Measurements from ENCODE around the gene MRTO4. TPM values are rescaled to one million over a fixed set of nuclear protein-coding genes. Genes with fewer than 3 reads are reported as not detected.
A peak's percentile ranks its signal among the peaks of the same experiment; 100 is the strongest.

The MRTO4 gene
- total and polyA plus RNA-seq, 2 of the 13 experiments (the other 11 are each of a cell fraction or from before 2014, with no cell fraction given) = 28.1 to 59.2 TPM

GRCh38 chr1:19250629-19251304, 838 bp upstream of the MRTO4 start:
- Histone ChIP-seq H3K4me2 (ENCODE audit: low read depth, low read length) (peak overlapping the region; percentile 88), H3K36me3 (replicated peaks in 1 of 2; ENCODE audit: control insufficient read depth in 1 of 2, insufficient read depth in 2 of 2, low read length in 2 of 2) (peaks cover 2 to 18% of the 10 kb centered on the region in 2 experiments; a peak in 4 of 5 replicates), H3K9me3 (ENCODE audit: low read length) (no peaks in the 10 kb centered on the region), H4K20me1 (ENCODE audit: insufficient read depth, low read length) (peaks cover 4% of the 10 kb centered on the region), H3K27ac (ENCODE audit: extremely low read length, insufficient read depth, low read length) (peak overlapping the region; percentile 98), H3K27me3 (ENCODE audit: control insufficient read depth in 1 of 2, insufficient read depth in 2 of 2, low read length in 2 of 2) (no peaks in the 10 kb centered on the region; a peak in 1 of 5 replicates), H3K4me3 (replicated peaks in 1 of 3; ENCODE audit: insufficient read depth in 1 of 3, low read depth in 2 of 3, low read length in 3 of 3) (peak overlapping the region; percentile 61 to 97 (median 91)), H3K79me2 (ENCODE audit: insufficient read depth, low read length) (peaks cover 82% of the 10 kb centered on the region), H2AFZ (ENCODE audit: low read length) (no peak overlapping the region), H3K9ac (ENCODE audit: insufficient read depth, low read depth, low read length) (peak overlapping the region; percentile 92), H3K4me1 (ENCODE audit: insufficient read depth, low read length) (peaks cover 38% of the 10 kb centered on the region)
- intact Hi-C loops (cut with micrococcal nuclease; ENCODE audit: unreplicated experiment) = no loop called here
- CTCF ChIA-PET (ENCODE audit: low intra/inter-chr PET ratio, low total read pairs) = no interaction called here
- ATAC-seq (peak; percentile 33), FAIRE-seq (peak; percentile 56), DNase-seq (ENCODE audit: low spot score) (peak; percentile 18)
- POLR2A ChIA-PET = interaction anchor here (1.0 to 2.2 kb wide), 9 partner anchors 10 to 71 kb away, joined by 3 to 21 read pairs (median 6); partner anchors contain the start of genes AKR7A2 and SLC66A1
- in situ Hi-C loops (cut with HindIII; ENCODE audit: extremely low pct_ligation_motif_present, low pct_unique_long_range_greater_than_20kb) = no loop called here
- WGBS (ENCODE audit: low lambda C conversion rate) = 9% methylated on average over 13 of the region's 14 CpGs
- BruUV-seq (replicated peaks) = TSS peak; percentile 88
- TF ChIP-seq ZNF24 (IDR thresholded peaks at IDR 0.05) (peak; percentile 77; the same call in 1 of the 2 replicates), THAP8 (CRISPR knock-in tag; IDR thresholded peaks at IDR 0.05; ENCODE audit: borderline replicate concordance) (no peak), HNF4G (IDR thresholded peaks at IDR 0.05; ENCODE audit: borderline replicate concordance, low read depth, low read length) (peak; percentile 16; the same call in 1 of the 2 replicates), HNF4G (CRISPR knock-in tag; IDR thresholded peaks at IDR 0.05; ENCODE audit: borderline replicate concordance, low read depth) (no peak), RXRB (CRISPR knock-in tag; IDR thresholded peaks at IDR 0.05; ENCODE audit: borderline replicate concordance) (no peak), ZNF850 (CRISPR knock-in tag; conservative IDR thresholded peaks at IDR 0.05) (no peak), FOSL2 (CRISPR knock-in tag; IDR thresholded peaks at IDR 0.05) (no peak), MAF1 (CRISPR knock-in tag; IDR thresholded peaks at IDR 0.05; ENCODE audit: borderline replicate concordance) (no peak), ZNF609 (CRISPR knock-in tag; IDR thresholded peaks at IDR 0.05; ENCODE audit: borderline replicate concordance) (no peak), MNT (IDR thresholded peaks at IDR 0.05) (no peak), ZNF138 (CRISPR knock-in tag; IDR thresholded peaks at IDR 0.05; ENCODE audit: low read depth) (0 out of 2 replicates have a peak, but pooled peaks have one; percentile 21), SNAPC5 (CRISPR knock-in tag; IDR thresholded peaks at IDR 0.05; ENCODE audit: borderline replicate concordance) (no peak)
- TF ChIP-seq, protein P1, sequence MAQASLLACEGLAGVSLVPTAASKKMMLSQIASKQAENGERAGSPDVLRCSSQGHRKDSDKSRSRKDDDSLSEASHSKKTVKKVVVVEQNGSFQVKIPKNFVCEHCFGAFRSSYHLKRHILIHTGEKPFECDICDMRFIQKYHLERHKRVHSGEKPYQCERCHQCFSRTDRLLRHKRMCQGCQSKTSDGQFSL (CRISPR knock-in tag; IDR thresholded peaks at IDR 0.05) = no peak
